22Rv1 (cell line): Measurements from ENCODE around the gene TAF3.

Source experiments
- H3K27ac ChIP-seq: fragments of 450-650 bp; 2 replicates; pipeline ENCODE4 v1.5.1; 2017
- ZFX ChIP-seq: fragments of 450-650 bp; IDR thresholded peaks from 2 replicates; pipeline ENCODE4 v1.6.1; 2017; ENCODE audit warnings: antibody characterized with exemption, borderline replicate concordance
- TF ChIP-seq, protein P1 (sequence below): fragments of 450-650 bp; IDR thresholded peaks from 2 replicates; pipeline ENCODE4 v1.5.1; 2017; ENCODE audit warnings: mild to moderate bottlenecking

Gene TAF3

DNA sequence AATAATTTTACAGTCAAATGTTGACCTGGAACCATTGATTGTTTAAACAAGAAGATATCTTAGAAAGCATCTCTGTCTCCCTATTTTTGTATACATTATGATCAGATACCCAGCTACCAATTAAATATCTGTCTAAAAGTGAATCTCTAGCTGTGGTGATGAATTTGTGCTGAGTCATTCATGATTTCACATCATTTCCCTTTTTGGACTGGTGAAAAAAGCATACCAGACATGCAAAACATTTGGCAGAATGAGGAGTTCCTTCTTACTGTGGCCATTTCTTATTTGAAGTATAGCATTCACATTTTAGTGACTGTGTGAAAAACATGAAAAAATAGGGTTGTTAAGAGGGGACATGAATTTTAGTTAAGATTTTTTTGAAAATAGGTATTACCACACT is 138.2 kb downstream of the TAF3 start:
- no peak overlapping the region for H3K27ac ChIP-seq
- TF ChIP-seq, protein P1, sequence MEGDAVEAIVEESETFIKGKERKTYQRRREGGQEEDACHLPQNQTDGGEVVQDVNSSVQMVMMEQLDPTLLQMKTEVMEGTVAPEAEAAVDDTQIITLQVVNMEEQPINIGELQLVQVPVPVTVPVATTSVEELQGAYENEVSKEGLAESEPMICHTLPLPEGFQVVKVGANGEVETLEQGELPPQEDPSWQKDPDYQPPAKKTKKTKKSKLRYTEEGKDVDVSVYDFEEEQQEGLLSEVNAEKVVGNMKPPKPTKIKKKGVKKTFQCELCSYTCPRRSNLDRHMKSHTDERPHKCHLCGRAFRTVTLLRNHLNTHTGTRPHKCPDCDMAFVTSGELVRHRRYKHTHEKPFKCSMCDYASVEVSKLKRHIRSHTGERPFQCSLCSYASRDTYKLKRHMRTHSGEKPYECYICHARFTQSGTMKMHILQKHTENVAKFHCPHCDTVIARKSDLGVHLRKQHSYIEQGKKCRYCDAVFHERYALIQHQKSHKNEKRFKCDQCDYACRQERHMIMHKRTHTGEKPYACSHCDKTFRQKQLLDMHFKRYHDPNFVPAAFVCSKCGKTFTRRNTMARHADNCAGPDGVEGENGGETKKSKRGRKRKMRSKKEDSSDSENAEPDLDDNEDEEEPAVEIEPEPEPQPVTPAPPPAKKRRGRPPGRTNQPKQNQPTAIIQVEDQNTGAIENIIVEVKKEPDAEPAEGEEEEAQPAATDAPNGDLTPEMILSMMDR: no peak
- no peak for TF ChIP-seq ZFX

- H3K27ac ChIP-seq: no peak overlapping the region
- TF ChIP-seq, protein P1: no peak
- TF ChIP-seq ZFX: no peak
Observed at GRCh38 chr10:7957591-7957990, 139.3 kb downstream of the TAF3 start.

DNA sequence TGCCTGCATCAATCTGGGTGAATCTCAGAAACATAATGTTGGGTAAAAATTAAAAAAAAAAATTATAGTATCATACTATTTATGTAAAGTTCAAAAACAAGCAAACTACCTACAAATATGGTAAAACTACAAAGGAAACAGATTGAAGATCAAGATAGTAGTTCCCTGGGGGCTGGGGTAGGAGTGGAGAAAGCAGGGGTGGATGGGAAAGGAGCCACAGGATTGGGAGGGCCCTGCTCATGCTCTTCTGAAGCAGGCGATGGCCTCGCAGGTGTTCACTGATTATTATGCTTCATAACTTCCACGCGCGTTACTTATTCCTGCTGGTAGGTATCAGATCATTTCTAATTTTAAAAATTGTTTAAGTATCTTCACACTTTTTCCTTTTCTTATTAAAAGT is 140.1 kb downstream of the TAF3 start:
- no peak for TF ChIP-seq ZFX
- TF ChIP-seq, protein P1: no peak
- no peak overlapping the region for H3K27ac ChIP-seq

- TF ChIP-seq ZFX: no peak
- TF ChIP-seq, protein P1: no peak
- H3K27ac ChIP-seq: no peak overlapping the region
Observed at GRCh38 chr10:7960108-7960507, 141.8 kb downstream of the TAF3 start.

DNA sequence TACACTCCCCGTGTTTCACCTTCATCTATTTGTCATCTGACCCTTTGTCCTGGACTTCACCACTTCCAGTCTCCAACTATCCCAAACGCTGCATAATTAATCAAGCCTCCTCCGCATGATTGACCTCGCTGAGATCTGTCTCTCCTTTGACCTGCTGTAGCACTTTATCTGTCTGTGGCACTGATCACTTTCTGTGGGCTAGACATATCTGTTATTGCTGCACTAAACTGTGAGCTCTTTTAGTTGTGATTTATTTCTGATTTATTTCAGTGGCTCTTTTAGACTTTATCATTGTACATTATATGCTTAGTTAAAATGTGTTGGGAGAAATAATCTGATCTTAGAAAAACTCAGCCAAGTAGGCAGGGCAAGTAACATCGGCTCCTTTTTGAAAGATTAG is 144.3 kb downstream of the TAF3 start:
- no peak overlapping the region for H3K27ac ChIP-seq

DNA sequence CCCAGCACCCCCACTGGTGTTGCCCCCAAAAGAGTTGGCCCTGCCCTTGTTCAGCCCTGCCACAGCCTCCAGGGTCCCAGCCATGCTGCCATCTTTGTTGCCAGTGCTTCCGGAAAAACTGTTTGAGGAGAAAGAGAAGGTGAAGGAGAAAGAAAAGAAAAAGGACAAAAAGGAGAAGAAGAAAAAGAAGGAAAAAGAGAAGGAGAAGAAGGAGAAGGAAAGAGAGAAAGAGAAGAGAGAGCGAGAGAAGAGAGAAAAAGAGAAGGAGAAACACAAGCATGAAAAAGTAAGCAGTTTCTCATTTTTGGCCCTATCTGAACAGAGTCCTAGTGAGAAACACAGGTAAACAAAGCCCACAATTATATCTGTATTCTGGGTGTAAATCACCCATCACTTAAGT is 147.2 kb downstream of the TAF3 start:
- no peak for TF ChIP-seq ZFX
- TF ChIP-seq, protein P1: no peak
- no peak overlapping the region for H3K27ac ChIP-seq

More for the DNA sequence above, 144.3 kb downstream of the TAF3 start:
- TF ChIP-seq, protein P1: no peak
- TF ChIP-seq ZFX: no peak

GRCh38 chr10:7967035-7967434 is 148.7 kb downstream of the TAF3 start:
- H3K27ac ChIP-seq: no peak overlapping the region
- TF ChIP-seq ZFX: no peak
- TF ChIP-seq, protein P1: no peak
